NCI-H526 treated with DMSO at 0.1 percent for 48 hours (cell line): ENCODE results near the gene PSMD1.
"Not testable (repeated sequence)": the region's sequence is repeated elsewhere in the genome, so short reads cannot be mapped to it uniquely, and the experiment has no call there.

Experiments
- DNase-seq: peaks from one replicate; lab custom pipeline; 2025; lab: John Stamatoyannopoulos, UW

Gene PSMD1

DNA sequence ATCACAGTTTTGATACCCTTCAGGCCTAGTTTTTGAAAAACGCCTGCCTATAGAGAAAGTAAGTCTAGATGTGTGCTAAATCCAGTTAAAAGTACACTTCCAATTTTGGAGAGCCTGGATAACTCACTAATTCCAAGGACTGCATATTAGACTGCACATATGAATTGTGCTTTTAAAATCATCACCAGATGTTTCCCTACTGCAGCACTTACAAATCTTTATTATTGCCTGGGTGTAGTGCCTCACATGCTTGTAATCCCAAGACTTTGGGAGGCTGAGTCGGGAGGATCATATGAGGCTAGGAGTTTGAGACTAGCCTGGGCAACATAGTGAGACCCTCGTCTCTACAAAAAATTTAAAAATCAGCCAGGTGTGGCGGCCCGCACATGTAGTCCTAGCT lies 104.0 kb downstream of the PSMD1 start:
- no peak for DNase-seq

DNA sequence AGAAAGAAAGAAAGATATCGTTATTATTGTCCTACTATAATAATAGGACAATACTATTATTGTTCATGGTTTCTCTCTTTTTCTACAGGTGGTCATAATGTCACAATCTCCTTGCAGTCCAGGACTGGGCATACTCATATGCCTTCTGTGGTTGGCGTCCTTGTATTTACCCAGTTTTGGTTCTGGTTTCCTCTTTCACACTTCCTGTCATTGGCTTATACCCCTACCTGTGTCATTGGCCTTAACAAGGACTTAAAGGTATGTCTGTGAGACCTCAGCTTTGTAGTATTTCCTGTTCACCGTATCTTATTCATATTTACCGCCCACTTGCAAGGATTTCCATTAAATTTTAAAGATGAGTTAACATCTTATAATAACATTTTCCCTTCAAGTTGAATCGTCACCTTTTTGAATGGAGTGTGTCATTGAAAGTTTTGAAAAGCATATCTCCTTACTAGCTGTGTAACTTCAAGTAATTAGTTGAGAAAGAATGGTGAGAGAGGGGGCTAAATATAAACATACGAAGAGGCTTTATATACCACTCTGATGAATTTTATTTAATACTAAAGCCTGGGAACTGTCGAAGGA lies 104.7 kb downstream of the PSMD1 start:
- DNase-seq = no peak

DNA sequence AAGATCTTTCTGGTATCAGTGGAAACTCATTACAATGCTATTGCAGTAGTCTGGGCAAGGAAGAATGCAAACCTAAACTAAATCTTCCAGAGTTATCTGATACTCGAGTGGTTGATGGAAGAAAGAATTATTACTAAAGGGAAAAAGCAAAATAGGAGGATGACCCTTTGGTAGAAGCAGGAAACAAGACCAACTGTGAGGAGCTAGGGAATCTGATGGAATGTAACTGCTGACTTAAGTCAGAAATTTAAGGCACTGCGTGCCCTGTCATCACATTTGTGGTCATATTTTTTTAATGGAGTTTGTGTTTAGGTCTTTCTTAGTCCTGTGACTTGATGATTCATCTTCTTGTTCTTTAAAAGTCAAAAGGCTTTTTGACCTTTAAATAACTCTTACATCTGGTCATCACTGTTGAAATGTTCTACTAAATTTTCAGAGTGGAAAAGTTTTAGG lies 105.2 kb downstream of the PSMD1 start:
- no peak for DNase-seq

DNA sequence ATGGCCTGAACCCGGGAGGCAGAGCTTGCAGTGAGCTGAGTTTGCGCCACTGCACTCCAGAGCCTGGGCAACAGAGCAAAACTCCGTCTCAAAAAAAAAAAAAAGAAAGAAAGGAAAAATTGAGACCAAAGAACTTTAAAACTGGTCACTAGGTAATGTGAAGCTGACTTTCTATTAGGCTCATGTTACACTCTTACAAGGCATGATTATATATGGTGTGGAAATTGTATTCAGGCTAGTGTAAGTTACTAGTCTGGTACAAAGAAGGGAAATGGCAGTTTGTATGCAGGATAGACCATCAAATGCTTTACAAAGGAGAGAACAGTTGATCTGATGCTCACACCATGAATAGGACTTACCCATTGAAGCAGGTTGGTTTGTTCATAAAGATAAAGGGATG lies 106.3 kb downstream of the PSMD1 start:
- no peak for DNase-seq

DNA sequence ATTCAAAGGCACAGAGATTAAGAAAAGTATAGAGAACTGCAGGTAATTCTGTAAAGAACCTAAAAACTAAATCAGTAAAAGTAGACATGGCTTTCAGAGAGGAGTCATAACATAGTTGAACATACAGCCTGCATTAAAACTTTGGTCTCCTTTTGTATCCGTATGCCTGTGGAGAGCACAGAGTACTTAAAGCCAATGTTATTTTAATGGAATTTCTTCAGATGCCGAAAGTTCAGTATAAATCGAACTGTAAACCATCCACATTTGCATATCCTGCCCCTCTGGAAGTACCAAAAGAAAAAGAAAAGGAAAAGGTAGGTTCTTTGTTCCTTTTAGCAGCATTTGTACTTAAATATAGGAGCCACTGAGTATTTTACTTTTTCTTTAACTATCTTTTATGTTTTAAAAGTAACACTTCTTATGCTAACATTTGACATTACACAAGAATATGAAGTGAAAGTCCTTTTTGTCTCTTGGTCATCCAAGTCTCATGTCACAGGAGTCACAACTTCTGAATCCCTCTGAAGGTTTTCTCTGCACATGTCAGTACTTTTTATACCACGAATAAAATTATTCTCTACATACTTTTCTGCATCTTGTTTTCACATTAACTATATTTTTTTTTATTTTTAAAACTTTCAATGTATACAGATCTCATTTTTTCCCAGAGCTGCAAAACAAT lies 106.9 kb downstream of the PSMD1 start:
- DNase-seq = no peak

DNA sequence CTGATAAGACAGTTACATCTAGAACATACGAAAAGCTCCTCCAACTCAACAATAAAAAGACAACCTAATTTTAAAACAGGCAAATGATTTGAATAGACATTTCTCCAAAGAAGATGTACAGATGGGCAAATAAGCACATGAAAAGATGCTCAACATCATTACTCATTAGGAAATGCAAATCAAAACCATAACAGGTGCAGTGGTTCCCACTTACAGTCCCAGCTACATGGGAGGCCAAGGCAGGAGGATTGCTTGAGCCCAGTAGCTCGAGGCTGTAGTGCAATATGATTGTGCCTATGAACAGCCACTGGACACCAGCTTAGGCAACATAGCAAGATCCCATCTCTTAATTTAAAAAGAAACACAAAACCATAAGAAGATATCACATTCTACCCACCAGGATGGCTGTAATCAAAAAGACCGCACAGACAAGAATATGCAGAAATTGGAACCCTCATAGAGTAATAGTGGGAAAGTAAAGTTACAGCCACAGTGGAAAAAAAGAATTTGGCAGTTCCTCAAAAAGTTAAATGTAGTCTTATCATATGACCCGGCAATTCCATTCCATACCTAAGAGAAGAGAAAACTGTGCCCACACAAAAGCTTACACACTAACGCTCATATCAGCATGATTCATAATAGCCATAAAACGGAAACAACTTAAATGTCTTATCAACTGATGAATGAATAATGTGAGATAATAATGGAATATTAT lies 111.2 kb downstream of the PSMD1 start:
- no peak for DNase-seq

DNA sequence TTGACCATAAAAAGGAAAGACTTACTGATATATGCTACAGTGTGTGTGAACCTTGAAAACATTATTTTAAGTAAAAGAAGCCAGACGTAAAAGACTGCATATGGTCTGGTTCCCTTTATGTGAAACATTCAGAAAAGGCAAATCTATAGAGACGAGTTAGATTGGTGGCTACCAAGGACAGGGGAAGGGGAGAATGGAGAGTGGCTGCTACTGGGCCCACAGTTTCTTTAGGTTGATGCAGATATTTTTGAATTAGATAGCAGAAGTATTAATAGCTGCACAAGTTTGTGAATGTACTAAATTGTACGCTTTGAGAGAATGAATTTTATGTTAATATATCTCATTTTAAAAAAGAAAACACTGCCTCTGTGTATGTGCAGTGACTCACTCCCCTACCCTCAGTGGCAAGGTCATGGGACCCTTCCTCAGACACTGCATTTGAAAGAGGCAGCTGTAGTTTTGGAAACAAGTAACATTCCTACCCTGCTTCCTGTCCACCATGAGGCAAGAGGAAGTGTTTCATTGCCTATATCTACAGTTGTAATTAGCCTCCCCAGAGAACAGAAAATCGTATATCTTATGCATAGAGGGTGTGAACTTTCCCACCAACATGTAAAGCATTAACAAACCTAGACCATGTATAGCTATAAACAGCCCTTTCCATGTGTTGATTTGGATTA lies 111.9 kb downstream of the PSMD1 start:
- no peak for DNase-seq

DNA sequence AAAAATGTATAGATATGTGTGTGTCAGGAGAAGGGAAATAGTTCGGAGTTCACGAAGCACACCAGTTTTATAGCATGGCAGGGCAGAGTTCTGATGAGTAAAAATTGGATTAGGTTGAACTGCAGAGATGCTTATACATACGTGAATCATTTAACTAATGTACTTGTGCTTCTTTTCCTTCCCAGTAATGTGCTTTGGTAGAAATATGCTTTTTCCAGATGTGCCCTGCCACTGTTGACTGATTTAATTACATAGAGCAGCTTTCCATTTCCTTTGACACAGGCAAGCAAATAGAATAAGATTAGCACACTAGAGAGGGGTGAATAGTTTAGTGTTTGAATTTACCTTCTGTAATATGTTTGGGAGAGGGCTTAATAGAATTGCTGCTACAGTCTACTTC lies 112.8 kb downstream of the PSMD1 start:
- no peak for DNase-seq

DNA sequence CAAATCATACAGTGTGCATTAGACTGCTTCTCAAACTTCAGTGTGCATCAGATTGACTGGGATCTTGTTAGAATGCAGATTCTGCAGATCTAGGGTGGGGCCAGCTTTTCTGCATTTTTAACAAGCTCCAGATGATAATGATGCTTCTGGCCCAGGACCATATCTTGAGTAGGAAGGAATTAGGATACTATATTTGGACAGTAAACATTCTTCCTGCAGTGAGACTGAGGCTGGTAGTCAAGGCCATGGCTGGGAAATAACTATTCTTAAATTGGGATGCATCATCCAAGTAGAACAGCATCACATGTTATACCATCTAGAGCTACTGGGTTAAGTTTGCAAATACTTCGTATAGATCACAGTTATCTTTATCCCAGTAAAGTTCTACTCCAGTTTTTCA lies 113.4 kb downstream of the PSMD1 start:
- DNase-seq = no peak

DNA sequence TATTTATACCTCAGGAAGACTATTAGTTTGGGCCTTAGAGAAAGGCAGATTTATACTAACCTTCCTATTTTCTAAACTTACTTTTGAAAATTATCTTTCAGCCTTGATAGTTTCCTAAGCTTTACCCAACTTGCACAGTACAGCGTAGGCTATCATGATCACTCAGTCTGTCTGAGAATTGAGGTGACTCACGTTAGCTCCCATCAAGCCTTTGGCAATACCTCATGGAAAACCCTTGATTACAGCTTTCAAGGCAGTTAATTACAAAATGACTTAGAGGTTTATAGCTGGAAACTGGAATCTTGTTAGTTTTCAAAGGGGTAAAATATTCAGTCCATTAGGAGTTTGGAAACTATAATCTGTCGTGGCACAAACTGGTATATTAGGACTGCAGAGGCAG lies 115.4 kb downstream of the PSMD1 start:
- no peak for DNase-seq

DNA sequence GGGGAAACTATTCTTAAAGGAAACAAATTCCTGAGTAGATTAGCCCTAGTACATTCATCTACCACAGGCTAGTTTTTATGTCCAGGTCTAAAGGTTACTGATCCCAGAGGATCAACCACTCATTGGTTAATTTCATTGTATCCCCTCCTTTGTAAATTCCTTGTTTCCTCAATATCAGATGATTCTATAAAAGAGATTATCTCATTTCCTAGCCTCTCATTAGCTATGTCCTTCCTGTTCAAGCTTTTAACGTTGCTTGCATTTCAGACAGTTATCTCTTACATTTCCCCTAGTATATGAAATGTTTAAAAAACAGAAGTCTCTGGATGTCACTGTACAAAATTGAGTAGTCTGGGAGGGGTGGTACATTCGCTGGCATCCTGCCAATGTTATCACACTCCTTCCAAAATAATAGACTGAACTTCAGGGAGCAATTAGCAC lies 117.6 kb downstream of the PSMD1 start:
- no peak for DNase-seq

DNA sequence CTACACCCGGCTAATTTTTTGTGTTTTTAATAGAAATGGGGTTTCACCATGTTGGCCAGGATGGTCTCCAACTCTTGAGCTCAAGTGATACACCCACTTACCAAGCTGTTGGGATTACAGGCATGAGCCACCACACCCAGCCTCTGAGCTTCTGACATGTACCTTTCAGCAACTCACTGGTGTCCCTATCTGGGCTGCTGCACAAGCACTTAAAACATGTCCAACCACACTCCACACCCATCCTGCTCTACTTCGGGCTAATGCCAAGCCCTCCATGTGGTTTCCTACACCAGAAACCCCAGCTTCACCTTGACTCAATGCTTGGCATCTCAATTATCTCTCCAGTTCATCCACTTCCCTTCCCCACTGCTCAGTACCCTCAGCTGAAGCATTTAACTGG lies 119.4 kb downstream of the PSMD1 start:
- no peak for DNase-seq

DNA sequence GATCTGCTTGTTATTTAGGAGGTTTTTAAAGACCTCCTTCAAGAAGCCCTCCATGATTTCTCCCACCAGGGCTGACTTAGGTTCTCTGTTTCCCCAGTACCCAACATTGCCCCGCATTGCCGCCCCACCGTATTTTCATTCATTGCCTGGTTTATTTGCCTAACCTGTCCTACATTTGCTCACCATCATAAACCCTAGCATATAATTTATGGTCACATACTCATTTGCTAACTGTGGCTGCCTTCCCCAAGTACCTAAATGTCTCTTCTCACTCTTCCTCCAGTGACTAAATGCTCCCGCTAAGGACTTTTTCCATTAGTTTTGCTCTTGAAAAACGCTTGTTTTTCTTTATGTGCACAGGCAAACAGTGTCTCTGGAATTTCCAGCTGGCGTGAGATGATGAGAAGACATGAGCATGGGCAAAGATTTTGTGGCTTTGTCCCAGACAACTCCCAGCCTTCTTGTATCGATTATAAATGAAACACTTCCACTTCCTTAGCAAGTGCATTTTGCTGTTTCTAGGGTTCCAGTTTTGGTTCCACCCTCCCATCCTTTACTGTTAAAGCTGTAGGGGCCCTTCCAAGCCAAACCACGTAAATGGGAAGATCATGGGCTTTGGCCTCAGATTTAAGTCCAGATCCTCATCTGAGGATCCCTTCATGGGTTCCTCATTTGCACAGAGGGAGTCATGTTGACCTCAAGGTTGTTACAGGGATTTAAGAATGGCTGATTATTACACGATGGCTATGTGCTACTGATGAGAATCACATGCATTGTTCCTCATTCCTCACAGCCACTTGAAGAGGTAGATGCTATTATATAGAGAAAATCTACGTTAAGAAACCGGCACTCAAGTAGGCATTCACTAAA lies 120.7 kb downstream of the PSMD1 start:
- no peak for DNase-seq

DNA sequence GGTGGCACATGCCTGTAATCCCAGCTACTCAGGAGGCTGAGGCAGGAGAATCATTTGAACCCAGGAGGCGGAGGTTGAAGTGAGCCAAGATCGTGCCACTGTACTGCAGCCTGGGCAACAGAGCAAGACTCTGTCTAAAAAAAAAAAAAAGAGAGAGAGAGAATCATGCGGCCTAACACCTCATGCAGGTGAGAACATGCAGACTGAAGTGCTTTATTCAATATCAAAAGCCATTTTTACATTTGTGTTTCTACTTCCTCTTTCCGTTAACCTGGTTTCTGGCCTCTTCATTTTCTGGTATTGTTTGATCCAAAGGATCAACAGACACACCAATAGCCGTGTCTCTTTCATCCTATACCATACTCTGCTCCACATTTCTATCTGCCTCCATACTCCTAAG lies 122.1 kb downstream of the PSMD1 start:
- DNase-seq = not testable (repeated sequence)

DNA sequence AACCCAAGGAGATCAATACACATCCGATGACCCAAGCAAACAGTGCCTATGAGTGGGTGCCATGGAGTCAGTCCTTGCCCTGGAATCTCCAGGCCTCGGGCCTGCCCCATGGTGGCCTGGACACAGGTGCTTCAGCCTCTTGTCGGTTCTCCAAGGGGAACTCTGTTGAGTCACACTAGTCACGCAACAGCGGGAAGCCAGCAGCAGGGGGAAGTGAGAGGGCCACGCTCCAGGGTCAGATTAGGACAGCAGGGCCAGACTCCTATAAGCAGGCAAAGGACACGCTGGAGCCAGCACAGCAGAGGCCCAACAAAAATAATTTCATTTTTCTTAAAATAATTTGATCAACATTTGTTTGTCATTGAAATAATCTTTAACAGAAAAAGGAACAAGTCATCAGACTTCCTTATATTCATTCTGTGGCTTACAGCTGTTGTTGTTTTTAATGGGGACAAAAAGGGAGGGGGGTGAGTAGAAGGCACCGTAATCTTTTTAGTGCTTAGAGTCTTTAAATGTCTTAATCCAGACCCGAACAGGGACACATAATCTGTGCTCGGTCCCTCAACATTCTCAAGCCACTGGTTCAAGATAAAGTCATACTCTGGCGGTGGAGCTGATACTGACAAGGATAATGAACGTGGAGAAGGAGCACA lies 125.3 kb downstream of the PSMD1 start:
- DNase-seq = no peak

DNA sequence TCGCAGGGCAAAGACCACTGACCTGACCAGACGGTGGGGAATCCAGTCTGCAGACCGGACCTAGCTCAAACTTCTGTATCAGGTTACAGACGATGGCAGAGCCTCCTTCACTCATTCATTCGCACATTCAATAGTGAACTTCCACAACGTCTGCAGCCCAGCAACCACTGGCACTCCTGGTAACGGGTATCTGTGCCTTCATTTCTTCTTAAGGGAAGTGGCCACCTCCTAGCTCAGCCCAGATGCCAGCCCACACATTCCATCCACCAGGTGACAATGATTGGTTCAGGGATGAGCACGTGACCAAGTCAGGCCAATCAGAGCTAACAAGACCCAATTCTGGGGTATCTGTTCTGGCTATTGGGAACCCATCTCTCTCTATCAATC lies 125.8 kb downstream of the PSMD1 start:
- no peak for DNase-seq

DNA sequence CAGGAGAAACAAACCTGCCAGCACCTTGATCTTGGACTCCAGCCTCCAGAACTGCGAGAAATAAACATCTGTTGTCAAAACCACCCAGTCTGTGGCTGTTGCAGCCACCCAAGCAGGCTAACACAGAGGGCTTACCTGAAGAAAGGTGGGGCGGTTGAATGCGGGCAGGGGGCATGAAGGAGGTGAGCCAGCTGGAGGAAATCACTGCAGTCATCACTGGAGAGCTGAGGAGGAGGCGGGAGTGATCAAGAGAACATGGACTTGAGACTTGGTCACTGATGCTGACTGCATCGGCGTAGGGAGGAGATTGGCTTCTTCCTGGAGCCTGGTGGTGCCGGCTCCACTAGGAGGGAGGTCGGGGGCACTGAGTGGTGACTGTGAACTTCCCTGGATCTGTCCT lies 127.2 kb downstream of the PSMD1 start:
- DNase-seq = no peak

DNA sequence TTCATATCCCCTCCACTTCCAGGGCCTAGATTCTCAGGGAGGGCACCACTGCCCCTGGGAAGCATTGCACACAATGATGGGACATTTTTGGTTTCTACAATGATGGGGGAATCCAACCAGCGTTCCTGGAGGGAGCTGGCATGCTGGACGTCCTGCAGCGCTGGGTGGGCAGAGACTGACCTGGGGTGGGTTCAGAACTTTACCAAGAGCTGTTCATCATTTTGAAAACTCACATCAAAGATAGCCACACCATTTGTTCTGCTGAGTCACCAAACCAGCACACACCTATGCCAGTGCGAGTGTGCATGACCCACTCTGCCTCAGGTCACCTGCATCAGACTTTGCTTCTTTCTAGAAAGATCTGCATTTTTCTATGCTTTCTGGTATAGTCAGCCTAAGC lies 127.7 kb downstream of the PSMD1 start:
- no peak for DNase-seq

DNA sequence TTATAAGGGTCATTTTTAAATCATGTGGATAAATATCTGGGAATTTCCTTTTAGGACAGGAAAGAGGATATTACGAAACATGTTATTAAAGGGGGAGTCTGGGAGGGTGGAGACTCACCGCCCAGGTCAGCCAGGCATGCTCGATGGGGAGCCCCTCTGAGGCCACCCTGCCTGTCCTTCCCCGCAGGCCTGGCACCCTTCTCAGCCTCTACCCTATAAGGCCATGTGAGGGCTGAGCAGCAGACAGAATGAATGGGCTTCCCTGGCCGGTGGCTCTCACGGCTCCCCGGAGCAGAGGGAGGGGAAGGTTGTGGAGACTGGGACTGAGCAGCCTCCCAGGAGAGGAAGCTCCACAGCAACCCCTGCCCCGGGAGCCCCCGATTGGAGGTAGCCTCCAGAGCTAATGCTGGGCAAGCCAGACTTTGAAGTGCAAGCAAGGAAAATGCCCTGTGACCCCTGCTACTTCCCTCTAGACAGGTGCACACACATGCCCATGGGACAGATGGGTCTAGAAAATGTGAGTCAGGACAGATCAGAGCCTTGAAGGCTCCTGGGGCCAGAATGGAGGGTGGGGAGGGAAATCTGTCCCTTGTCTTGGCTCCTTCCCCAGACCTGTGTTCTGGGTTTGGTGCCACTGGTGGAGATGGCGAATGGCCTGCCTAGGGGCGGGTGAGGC lies 128.5 kb downstream of the PSMD1 start:
- DNase-seq = no peak

DNA sequence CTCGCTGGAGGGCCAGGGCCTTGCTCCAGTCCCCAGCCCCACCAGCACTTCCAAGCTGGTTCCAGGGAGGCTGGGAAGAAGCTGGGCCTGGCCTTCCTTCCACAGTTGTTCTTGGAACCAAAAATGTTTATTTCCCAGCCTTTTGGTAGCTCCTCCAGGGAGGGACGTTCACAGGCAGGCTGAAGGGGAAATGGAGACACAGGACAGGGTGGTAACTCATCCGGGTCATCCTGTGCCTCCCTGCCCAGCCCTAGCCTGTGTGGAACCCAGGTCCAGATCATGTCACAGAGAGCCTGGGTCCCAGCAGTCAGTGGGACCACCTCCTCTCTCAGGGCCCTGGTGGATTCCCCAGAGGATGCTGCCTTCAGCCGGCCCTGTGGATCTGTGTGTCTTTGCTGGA lies 129.2 kb downstream of the PSMD1 start:
- DNase-seq = no peak

DNA sequence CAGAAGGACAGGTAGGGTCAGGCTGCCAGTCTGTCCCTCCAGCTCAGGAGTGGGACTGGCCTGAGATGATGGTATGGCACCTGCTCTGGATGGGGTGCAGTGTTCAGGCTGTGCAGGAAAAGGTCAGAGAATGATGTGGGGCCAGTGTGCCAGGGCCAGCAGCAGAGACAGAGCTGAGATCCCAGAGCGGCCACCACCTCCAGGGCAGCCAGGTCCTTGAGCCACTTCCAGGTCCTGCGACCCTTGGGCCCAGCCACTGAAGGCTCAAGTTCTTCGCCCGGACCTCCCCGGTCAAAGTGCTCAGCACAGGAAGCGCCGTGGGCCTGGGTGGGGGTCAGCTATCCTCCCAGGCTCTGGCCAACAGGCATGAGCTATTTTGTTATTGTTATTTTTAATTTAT lies 129.7 kb downstream of the PSMD1 start:
- DNase-seq = no peak
